ENCODE data around the gene IL1RAP.

- TF ChIP-seq CTCF (IDR thresholded peaks at IDR 0.05) = no peak
- TF ChIP-seq EP300 (IDR thresholded peaks at IDR 0.05; ENCODE audit: low read depth) = peak; percentile 4
- no peak for TF ChIP-seq POLR2A (IDR thresholded peaks at IDR 0.05)
- TF ChIP-seq POLR2AphosphoS5 (IDR thresholded peaks at IDR 0.05) = peak in 1 of 3 donors; percentile 39
Observed at GRCh38 chr3:190566043-190566933, 52.4 kb downstream of the IL1RAP start.
